GM18508 (cell line): ENCODE results near the gene FN3K.
"Not testable (repeated sequence)": the region's sequence is repeated elsewhere in the genome, so short reads cannot be mapped to it uniquely, and the experiment has no call there.

Experiments used
- ATAC-seq: cut with Tn5 transposase; IDR thresholded peaks from one replicate; pipeline ENCODE4 v1.9.1; 2021; ENCODE audit warnings: moderate number of reproducible peaks; ENCODE audit not compliant: insufficient read depth, unreplicated experiment

Gene FN3K

DNA sequence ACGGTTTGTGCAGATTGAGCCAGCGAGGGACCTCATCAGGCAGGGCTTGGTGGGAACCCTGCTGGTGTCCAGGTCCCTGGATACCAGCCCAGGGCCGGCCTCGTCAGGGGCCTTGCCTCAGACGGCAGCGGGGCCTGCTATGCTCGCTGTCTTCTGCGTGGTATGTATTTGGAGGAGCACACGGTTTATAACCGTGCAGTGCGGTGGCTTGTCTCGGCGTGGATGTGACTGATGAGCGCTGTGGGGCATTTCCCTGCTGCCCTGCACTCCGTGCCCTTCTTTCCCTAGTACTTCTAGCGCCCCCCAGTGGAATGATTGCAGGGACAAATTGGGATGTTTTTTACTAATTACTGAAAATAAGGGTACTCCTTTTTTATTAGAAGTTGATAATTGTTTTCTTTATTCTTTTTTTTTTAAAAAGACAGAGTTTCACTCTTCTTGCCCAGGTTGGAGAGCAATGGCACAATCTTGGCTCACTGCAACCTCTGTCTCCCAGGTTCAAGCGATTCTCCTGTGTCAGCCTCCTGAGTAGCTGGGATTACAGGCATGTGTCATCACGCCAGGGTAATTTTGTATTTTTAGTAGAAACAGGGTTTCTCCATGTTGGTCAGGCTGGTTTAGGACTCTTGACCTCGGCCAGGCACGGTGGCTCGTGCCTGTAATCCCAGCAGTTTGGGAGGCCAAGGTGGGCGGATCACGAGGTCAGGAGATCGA is 31.8 kb downstream of the FN3K start:
- ATAC-seq: no peak

DNA sequence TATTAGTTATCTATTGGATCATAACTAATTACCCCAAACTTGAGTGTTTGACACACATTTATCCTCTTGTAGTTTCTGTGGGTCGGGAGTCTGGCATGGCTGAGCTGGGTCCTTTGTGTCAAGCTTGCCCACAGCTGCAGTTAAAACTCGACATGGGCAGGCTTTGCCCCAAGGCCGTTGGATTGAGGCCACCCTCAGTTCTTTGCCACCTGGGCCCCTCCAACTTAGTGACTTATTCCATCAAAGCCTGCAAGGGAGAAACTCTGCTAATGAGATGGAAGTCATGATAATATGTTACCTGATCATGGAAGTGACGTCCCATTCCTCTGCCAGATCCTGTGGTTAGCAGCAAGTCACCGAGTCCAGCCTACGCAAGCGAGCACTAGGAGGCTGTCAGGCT is 33.6 kb downstream of the FN3K start:
- ATAC-seq: no peak

DNA sequence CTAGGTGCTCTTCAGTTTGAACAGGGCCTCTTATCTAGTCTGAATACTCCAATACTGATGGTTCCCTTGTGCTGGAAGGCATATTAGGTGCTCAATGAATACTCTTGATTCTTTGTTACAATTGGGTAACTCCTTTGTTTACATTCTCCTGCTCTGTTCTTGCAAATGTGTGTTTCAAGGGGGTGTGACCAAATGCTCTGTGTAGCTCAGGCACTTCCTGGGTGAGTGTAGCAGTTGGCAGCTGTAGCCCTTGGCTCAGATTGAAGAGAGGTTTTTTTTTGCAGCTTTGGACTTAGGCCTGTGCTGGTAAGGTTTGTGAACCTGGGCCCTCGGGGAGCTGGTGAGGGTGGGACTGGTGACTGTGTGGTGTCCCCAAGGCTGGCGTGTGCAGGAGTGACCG is 36.6 kb downstream of the FN3K start:
- no peak for ATAC-seq

- ATAC-seq: not testable (repeated sequence)
These were observed 39.0 kb downstream of the FN3K start for GRCh38 chr17:82774456-82774855.

DNA sequence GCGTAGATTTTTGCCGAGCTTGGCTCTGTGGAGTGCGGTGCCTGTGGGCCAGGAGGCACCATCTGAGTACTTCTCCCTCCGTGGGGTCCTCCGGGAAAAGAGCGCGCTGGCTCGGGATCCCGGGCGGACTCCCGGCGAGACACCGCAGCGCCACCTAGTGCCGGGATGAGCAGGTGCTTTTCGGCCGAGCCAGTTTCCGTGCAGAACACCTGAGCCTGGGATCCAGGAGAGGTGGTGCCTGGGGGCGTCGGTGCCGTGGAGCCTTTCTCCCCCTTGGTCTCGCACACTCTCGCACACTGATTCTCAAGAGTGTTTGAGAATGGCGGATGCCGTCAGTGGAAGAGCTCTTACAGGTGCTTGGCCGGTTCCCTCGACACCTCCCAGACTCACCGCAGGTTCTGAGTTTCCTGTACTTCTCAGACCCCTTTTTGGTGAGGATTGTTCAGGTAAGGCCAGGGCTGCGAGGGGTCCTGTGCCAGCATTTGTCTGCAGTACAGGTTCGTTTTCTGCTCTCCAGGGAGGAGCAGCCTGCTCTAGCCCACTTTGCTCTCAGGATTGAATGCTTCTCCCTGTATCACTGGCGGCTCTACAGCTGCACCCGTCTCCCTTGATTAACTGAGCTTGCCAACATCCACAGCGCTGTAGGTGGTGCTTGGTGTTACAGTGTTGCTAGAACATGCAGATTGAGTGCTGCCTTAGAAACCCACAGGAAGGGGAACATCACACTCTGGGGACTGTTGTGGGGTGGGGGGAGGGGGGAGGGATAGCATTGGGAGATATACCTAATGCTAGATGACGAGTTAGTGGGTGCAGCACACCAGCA is 39.8 kb downstream of the FN3K start:
- ATAC-seq: no peak

DNA sequence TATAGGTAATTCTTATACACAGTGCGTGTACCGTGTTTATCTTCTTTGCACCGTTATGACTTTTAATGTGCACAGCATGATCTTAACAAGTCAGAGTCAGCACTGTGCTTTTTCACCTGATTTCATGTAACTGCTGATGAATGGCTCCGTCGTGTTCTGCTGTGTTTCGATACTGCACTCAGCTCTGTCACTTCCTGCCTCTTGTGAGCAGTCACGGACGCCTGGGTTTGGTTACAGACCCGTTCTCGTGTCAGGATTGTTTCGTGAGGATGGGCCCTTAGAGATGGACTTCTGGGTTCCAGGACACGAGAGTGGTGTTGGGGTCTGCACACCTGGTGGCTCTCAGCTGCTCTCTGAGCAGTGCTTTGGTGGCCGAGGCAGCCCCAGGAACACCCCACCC is 41.0 kb downstream of the FN3K start:
- no peak for ATAC-seq

- ATAC-seq: not testable (repeated sequence)
These were observed 42.5 kb downstream of the FN3K start for GRCh38 chr17:82777778-82778375.

GRCh38 chr17:82779541-82779940 is 44.1 kb downstream of the FN3K start:
- no peak for ATAC-seq

- no peak for ATAC-seq
These were observed 44.8 kb downstream of the FN3K start for GRCh38 chr17:82780195-82780594.

DNA sequence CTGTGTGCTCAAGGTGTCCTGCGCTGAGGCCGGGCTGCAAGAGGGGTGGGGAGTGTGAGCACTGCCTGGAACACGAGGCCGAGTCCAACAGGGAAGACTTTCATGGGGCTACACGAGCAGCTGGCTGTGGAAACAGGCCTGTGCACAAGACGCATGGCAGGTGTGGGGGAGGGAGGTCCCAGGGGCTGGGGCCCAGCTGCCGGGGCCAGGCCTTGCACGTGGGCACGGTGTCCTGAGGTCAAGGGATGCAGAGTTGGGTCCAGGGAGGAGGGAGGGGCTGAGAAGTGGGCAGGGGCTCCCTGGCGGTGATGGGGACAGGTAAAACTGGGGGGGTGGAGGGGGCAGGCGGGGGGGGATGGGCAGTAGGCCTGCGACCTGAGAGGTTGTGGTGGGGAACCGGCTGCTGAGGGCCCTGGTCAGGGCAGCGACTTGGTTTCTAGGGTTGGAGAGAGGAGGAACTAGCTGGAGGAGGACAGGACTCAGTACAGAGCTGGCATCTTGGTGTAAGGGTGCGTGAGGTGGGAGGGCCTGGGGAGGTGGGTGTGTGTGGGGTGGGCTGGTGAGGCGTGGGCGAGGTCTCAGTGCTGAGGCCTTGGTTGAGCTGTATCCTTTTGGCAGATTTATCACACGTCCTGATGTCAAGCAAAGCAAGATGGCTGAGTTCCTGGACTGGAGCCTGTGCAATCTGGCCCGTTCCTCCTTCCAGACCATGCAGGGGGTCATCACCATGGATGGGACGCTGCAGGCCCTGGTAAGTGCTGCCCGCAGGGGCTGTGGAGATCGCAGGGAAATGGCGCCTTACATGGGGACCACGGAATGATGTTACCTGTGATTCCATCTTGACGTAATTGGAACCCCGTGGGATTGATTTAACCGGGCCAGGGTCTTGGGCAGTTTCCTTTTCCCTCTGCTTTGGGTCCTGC is 45.8 kb downstream of the FN3K start:
- no peak for ATAC-seq

- ATAC-seq: no peak
These were observed 46.5 kb downstream of the FN3K start for GRCh38 chr17:82781894-82782274.

DNA sequence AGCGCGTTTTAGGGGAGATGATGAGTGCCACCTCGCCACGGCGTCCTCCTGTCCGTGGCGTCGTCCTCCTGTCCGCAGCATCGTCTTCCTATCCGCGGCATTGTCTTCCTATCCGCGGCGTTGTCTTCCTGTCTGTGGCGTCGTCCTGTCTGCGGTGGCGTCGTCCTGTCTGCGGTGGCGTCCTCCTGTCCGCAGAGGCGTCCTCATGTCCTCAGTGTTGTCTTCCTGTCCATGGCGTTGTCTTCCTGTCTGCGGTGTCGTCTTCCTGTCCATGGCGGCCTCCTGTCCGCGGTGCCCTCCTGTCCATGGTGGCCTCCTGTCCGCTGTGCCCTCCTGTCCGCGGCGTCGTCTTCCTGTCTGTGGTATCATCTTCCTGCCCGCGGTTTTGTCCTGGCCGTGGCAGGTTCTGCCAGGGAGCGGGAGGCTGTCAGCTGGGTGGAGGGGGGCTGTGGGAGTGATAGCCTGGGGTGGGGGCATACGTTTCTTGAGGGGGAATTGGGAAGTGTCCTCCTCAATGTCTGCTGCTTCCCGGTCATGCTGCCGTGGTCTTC is 47.3 kb downstream of the FN3K start:
- ATAC-seq: no peak

GRCh38 chr17:82783498-82783897 is 48.1 kb downstream of the FN3K start:
- no peak for ATAC-seq

DNA sequence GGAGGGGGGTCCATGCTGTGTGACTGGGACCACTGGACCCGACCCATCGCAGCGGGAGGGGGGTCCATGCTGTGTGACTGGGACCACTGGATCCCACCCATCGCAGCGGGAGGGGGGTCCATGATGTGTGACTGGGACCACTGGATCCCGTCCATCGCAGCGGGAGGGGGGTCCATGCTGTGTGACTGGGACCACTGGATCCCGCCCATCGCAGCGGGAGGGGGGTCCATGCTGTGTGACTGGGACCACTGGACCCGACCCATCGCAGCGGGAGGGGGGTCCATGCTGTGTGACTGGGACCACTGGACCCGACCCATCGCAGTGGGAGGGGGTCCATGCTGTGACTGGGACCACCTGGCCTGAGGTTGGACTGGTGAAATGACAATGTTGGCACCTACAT is 50.2 kb downstream of the FN3K start:
- ATAC-seq: not testable (repeated sequence)

- no peak for ATAC-seq
These were observed 51.0 kb downstream of the FN3K start for GRCh38 chr17:82786427-82786826.

- ATAC-seq: no peak
These were observed 51.9 kb downstream of the FN3K start for GRCh38 chr17:82787081-82787848.

DNA sequence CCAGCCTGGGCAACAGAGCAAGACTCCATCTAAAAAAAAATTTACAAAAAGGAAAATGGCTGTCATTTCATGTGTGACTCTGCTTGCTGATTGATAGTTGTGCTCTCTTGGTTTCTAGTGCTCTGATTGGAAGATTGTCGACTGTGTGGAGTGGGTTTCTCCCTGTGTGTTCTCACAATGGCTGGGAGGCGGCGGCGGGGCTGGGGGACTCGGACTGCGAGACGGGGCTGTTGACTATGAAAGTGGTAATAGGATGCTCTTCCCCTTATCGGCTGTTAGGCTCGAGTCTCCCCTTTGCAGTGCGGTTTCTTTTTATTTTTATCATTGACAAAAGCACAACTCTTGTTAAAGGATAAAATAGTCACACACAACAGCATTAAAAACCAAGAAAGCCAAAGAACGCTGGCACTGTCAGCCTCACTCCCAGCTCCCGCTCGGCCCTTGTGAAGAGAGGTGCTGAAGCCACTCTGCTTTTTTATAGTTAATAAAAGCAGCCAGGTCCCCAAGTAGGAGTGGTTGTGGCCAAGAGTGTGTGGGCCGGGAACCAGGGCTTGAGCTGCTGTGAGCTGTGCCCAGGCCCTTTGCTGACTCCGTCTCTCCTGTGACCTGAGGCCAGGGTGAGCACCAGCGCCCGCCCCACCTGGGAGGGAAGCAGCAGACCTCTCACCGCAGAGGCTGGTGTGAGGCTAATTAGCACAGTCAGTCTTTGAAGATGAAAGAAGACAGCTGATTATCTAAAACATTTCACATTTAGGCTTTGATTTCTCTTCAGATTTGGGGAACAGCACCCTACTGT is 53.0 kb downstream of the FN3K start:
- ATAC-seq: no peak

DNA sequence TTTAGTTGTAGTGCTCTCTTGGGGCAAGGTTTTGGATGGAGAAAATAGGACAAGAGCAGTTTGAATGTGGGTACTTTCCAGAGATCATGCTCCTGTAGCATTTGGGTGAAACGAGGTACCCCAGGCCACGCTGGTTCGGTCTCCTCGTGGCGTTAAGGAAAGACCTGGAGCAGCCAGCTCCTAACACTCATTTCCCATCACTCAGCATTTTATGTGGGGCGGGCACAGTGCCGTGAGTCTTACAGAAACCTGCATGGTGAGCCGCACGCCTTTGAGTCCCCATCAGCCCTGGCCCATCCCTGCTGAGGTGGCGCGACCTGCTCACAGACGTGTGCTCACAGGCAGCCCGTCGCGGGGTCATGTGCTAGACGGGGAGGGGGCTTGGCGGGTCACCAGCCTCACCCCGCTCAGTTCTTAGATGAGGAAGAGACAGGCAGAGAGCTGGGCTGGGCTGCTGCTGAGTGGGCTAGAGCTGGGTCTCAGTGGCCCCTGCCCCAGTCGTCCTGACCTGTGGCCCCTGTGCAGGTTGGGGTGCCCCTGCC is 53.7 kb downstream of the FN3K start:
- no peak for ATAC-seq
